ENCODE data around the gene MAP2K7.

The MAP2K7 gene

GRCh38 chr19:7869910-7870511 is 33.7 kb upstream of the MAP2K7 start:
- no peak for TF ChIP-seq CTCF (IDR thresholded peaks at IDR 0.05)

GRCh38 chr19:7870571-7871436 is 32.9 kb upstream of the MAP2K7 start:
- no peak for TF ChIP-seq CTCF (IDR thresholded peaks at IDR 0.05)

GRCh38 chr19:7871437-7872305 is 32.0 kb upstream of the MAP2K7 start:
- no peak for TF ChIP-seq CTCF (IDR thresholded peaks at IDR 0.05)

- TF ChIP-seq CTCF (IDR thresholded peaks at IDR 0.05), result no peak
Observed at GRCh38 chr19:7872306-7873204, 31.1 kb upstream of the MAP2K7 start.

- no peak for TF ChIP-seq CTCF (IDR thresholded peaks at IDR 0.05)
Observed at GRCh38 chr19:7873304-7874075, 30.2 kb upstream of the MAP2K7 start.

GRCh38 chr19:7874076-7874896 is 29.4 kb upstream of the MAP2K7 start, which contains the start of gene PRR36:
PRR36 (minus strand) TSS chr19:7874390; CDS start chr19:7873689, 701 bp downstream.
- no peak for TF ChIP-seq CTCF (IDR thresholded peaks at IDR 0.05)

Measured in LNCAP (cell line).